ENCODE measurements around the gene LYSMD1.

GRCh38 chr1:151147665-151148064 is 18.0 kb downstream of the LYSMD1 start:
- TF ChIP-seq CTCF (conservative IDR thresholded peaks at IDR 0.05; ENCODE audit: low read depth, low read length) (no peak), CEBPB (IDR thresholded peaks at IDR 0.05; ENCODE audit: low read depth, low read length) (no peak), FOS (IDR thresholded peaks at IDR 0.05; ENCODE audit: low read depth, low read length) (no peak), NFE2L2 (IDR thresholded peaks at IDR 0.05; ENCODE audit: low read depth, low read length) (no peak), POLR2A (IDR thresholded peaks at IDR 0.05; ENCODE audit: low read depth, low read length) (no peak), MAFK (IDR thresholded peaks at IDR 0.05; ENCODE audit: low read depth, low read length) (no peak), ELK1 (IDR thresholded peaks at IDR 0.05; ENCODE audit: borderline replicate concordance, low read depth, low read length) (no peak), RAD21 (IDR thresholded peaks at IDR 0.05; ENCODE audit: low read length) (no peak), USF2 (IDR thresholded peaks at IDR 0.05; ENCODE audit: low read depth, low read length) (no peak)

Measured in IMR-90 (cell line).